Sigmoid colon (tissue), 4 donors: Measurements from ENCODE around the gene MT1X.

Experiments
- EP300 ChIP-seq, 4 donors: sonication (generic); formaldehyde crosslinking; IDR thresholded peaks; one replicate each; pipeline ENCODE4 v1.6.1; 2017; ENCODE audit warnings: antibody characterized with exemption in 4 of 4
- POLR2A ChIP-seq, 2 donors: fragments of 450-650 bp; IDR thresholded peaks; one replicate each; pipeline ENCODE4 v1.6.1; 2016; ENCODE audit warnings: antibody characterized with exemption in 2 of 2, mild to moderate bottlenecking in 2 of 2, moderate library complexity in 2 of 2
- POLR2AphosphoS5 ChIP-seq, 4 donors: sonication (generic); formaldehyde crosslinking; IDR thresholded peaks; one replicate each; pipeline ENCODE4 v1.6.1; 2017; ENCODE audit warnings: antibody characterized with exemption in 4 of 4
- TF ChIP-seq, protein P1 (sequence below), 4 experiments: fragments of 450-650 bp in 3 of 4; fragments of 200-600 bp in 1 of 4; IDR thresholded peaks; one replicate each; pipeline ENCODE4 v1.5.1; 2016 to 2019; ENCODE audit warnings: antibody characterized with exemption in 4 of 4, mild to moderate bottlenecking in 3 of 4, moderate library complexity in 2 of 4

DNA sequence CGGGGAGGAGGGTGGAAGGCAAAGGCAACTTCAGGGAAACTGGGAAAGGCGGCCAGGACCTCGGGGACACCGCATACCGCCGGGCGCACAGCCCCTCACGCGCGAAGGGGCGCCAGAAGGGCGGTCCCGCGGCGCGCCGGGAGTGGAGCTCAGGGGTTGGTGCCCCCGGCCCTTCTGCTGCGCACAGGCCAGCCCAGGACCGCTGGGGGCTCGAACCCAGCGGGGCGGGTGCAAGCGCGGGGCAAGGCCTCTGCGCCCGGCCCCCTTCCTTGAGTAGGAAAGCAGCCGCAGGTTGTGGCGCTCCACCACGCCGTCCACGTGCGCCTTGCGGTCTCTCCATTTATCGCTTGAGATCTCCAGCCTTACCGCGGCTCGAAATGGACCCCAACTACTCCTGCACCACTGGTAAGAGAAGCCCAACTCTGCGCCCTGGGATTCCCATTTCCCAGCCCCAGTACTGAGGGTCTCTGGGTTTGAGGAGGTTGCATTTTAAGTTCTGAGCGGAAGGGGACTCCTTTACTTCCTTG, 46.8 kb upstream of the MT1X start:
- TF ChIP-seq, protein P1, sequence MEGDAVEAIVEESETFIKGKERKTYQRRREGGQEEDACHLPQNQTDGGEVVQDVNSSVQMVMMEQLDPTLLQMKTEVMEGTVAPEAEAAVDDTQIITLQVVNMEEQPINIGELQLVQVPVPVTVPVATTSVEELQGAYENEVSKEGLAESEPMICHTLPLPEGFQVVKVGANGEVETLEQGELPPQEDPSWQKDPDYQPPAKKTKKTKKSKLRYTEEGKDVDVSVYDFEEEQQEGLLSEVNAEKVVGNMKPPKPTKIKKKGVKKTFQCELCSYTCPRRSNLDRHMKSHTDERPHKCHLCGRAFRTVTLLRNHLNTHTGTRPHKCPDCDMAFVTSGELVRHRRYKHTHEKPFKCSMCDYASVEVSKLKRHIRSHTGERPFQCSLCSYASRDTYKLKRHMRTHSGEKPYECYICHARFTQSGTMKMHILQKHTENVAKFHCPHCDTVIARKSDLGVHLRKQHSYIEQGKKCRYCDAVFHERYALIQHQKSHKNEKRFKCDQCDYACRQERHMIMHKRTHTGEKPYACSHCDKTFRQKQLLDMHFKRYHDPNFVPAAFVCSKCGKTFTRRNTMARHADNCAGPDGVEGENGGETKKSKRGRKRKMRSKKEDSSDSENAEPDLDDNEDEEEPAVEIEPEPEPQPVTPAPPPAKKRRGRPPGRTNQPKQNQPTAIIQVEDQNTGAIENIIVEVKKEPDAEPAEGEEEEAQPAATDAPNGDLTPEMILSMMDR (IDR thresholded peaks at IDR 0.05), result no peak
- TF ChIP-seq POLR2A (IDR thresholded peaks at IDR 0.05), result no peak
- TF ChIP-seq POLR2AphosphoS5 (IDR thresholded peaks at IDR 0.05), result no peak
- TF ChIP-seq EP300 (IDR thresholded peaks at IDR 0.05), result no peak
